PC-3 (cell line): ENCODE results near the gene LRRC10. TPM values are rescaled to one million over a fixed set of nuclear protein-coding genes. Genes with fewer than 3 reads are reported as not detected.

Source experiments
- ATAC-seq: fragments of 200-7000 bp; cut with Tn5 transposase; 2 replicates; pipeline ENCODE4 v1.9.1; 2020; ENCODE audit warnings: mild to moderate bottlenecking, moderate library complexity
- BruUV-seq: library from RNA; stranded (reverse); fragments of 400-500 nt; replicated peaks from 2 replicates; lab custom pipeline; 2021; lab: Mats Ljungman, UMichigan
- CTCF ChIA-PET: fragments of 300-600 bp; sonication (Branson Sonifier 250); formaldehyde crosslinking; loops from one replicate; lab custom pipeline; 2022; ENCODE audit warnings: antibody characterized with exemption; lab: Charles Lee
- POLR2A ChIA-PET: fragments of 300-600 bp; sonication (Branson Sonifier 250); formaldehyde crosslinking; loops from one replicate; lab custom pipeline; 2022; ENCODE audit warnings: antibody characterized with exemption; ENCODE audit not compliant: unreplicated experiment; lab: Charles Lee
- DNase-seq: peaks from one replicate; pipeline ENCODE4 v3.0.0-alpha.2; 2015
- H2AFZ ChIP-seq: fragments of 300-600 bp; sonication (generic); 2 replicates; pipeline ENCODE4 v1.6.0; 2016; ENCODE audit warnings: antibody characterized with exemption, low read length
- H3F3A ChIP-seq: fragments of 300-600 bp; sonication (generic); one replicate; pipeline ENCODE4 v1.6.0; 2017; ENCODE audit warnings: antibody characterized with exemption, low read length, control low read depth, mild to moderate bottlenecking; ENCODE audit not compliant: unreplicated experiment
- H3K27ac ChIP-seq: fragments of 300-600 bp; sonication (generic); 2 replicates; pipeline ENCODE4 v1.5.1; 2016; ENCODE audit warnings: mild to moderate bottlenecking, low read length
- H3K27me3 ChIP-seq: fragments of 300-600 bp; sonication (generic); 2 replicates; pipeline ENCODE4 v1.6.1; 2016; ENCODE audit warnings: low read length, mixed read lengths
- H3K36me3 ChIP-seq: fragments of 300-600 bp; sonication (generic); 2 replicates; pipeline ENCODE4 v1.6.1; 2016; ENCODE audit warnings: low read depth, mixed run types, low read length, mixed read lengths
- H3K4me1 ChIP-seq: fragments of 300-600 bp; sonication (generic); 2 replicates; pipeline ENCODE4 v1.5.1; 2016; ENCODE audit warnings: low read length; ENCODE audit not compliant: insufficient read depth
- H3K4me2 ChIP-seq: fragments of 300-600 bp; sonication (generic); 2 replicates; pipeline ENCODE4 v1.6.0; 2016; ENCODE audit warnings: low read length
- H3K4me3 ChIP-seq: fragments of 300-600 bp; sonication (generic); 2 replicates; pipeline ENCODE4 v1.5.1; 2016; ENCODE audit warnings: mild to moderate bottlenecking, low read length, mixed read lengths
- H3K79me2 ChIP-seq: fragments of 300-600 bp; sonication (generic); 2 replicates; pipeline ENCODE4 v1.6.1; 2017; ENCODE audit warnings: low read length, mixed read lengths
- H3K9ac ChIP-seq: fragments of 300-600 bp; sonication (generic); 2 replicates; pipeline ENCODE4 v1.6.0; 2016; ENCODE audit warnings: mild to moderate bottlenecking, low read length
- H3K9me2 ChIP-seq: fragments of 300-600 bp; sonication (generic); replicated peaks from 2 replicates; pipeline ENCODE4 v1.6.1; 2016; ENCODE audit warnings: mixed run types, low read length, mixed read lengths
- H3K9me3 ChIP-seq: fragments of 300-600 bp; sonication (generic); 2 replicates; pipeline ENCODE4 v1.6.1; 2016; ENCODE audit warnings: low read length, mixed read lengths
- H4K20me1 ChIP-seq: fragments of 300-600 bp; sonication (generic); 2 replicates; pipeline ENCODE4 v1.6.1; 2016; ENCODE audit warnings: low read length, mixed read lengths
- CTCF ChIP-seq: fragments of 300-600 bp; sonication (generic); conservative IDR thresholded peaks from 2 replicates; pipeline ENCODE4 v1.5.1; 2017; ENCODE audit warnings: antibody characterized with exemption, low read depth, mild to moderate bottlenecking, low read length
- EZH2 ChIP-seq: fragments of 300-600 bp; sonication (generic); IDR thresholded peaks from one replicate; pipeline ENCODE4 v1.6.1; 2017; ENCODE audit warnings: antibody characterized with exemption, mild to moderate bottlenecking, low read length; ENCODE audit not compliant: unreplicated experiment
- EZH2phosphoT487 ChIP-seq: fragments of 300-600 bp; sonication (generic); IDR thresholded peaks from 2 replicates; pipeline ENCODE4 v1.6.1; 2018; ENCODE audit warnings: mild to moderate bottlenecking, antibody characterized with exemption, low read length, borderline replicate concordance
- intact Hi-C: fragments of 100-400 bp; cut with micrococcal nuclease; formaldehyde crosslinking; loops from 2 replicates; pipeline ENCODE4 v1.9.0; 2023
- total RNA-seq: library from RNA; depleted of rRNA; stranded (reverse); fragments of >200 nt; gene quantifications from 2 replicates; pipeline ENCODE4 v1.2.3, GENCODE V29; 2014

The LRRC10 gene
- total RNA-seq, 1 experiment from 2014 or later, result not detected

- Histone ChIP-seq H3K36me3 (no peaks in the 10 kb centered on the region), H3K4me1 (no peaks in the 10 kb centered on the region), H3K27me3 (no peaks in the 10 kb centered on the region), H4K20me1 (no peaks in the 10 kb centered on the region), H2AFZ (no peak overlapping the region), H3K79me2 (no peaks in the 10 kb centered on the region), H3K4me3 (no peak overlapping the region), H3K9me2 (no peaks in the 10 kb centered on the region), H3K9me3 (no peaks in the 10 kb centered on the region), H3F3A (no peaks in the 10 kb centered on the region), H3K9ac (no peak overlapping the region), H3K4me2 (no peak overlapping the region), H3K27ac (no peak overlapping the region)
- BruUV-seq, result no TSS peak
- CTCF ChIA-PET, result no interaction called here
- TF ChIP-seq CTCF (no peak), EZH2 (no peak), EZH2phosphoT487 (no peak)
- POLR2A ChIA-PET, result no interaction called here
- ATAC-seq, result no peak
- intact Hi-C loops, result no loop called here
- peak; percentile 60 for DNase-seq
Observed at GRCh38 chr12:69648476-69648875, 37.8 kb upstream of the LRRC10 start.

- no peaks in the 10 kb centered on the region for H3K36me3 ChIP-seq
- no peak for TF ChIP-seq EZH2
- no peak for TF ChIP-seq EZH2phosphoT487
- TF ChIP-seq CTCF, result no peak
- no peaks in the 10 kb centered on the region for H3K79me2 ChIP-seq
- ChIA-PET CTCF (interaction anchor here (0.5 kb wide), 1 partner anchor 52 kb away, joined by 5 read pairs; no protein-coding TSS in a partner anchor), POLR2A (no interaction called here)
- intact Hi-C loops, result no loop called here
- no peaks in the 10 kb centered on the region for H3K4me1 ChIP-seq
- H3F3A ChIP-seq, result no peaks in the 10 kb centered on the region
- no peaks in the 10 kb centered on the region for H3K27me3 ChIP-seq
- DNase-seq, result no peak
- no peak overlapping the region for H3K9ac ChIP-seq
- no peaks in the 10 kb centered on the region for H4K20me1 ChIP-seq
- H3K9me2 ChIP-seq, result no peaks in the 10 kb centered on the region
- no peak for ATAC-seq
- H2AFZ ChIP-seq, result no peak overlapping the region
- no peak overlapping the region for H3K4me2 ChIP-seq
- no peak overlapping the region for H3K4me3 ChIP-seq
- BruUV-seq, result no TSS peak
- H3K27ac ChIP-seq, result no peak overlapping the region
- no peaks in the 10 kb centered on the region for H3K9me3 ChIP-seq
Observed at GRCh38 chr12:69647178-69647577, 36.5 kb upstream of the LRRC10 start.

GRCh38 chr12:69645031-69645430, 34.3 kb upstream of the LRRC10 start:
- no peaks in the 10 kb centered on the region for H3K36me3 ChIP-seq
- intact Hi-C loops, result no loop called here
- ChIA-PET POLR2A (no interaction called here), CTCF (no interaction called here)
- TF ChIP-seq EZH2, result no peak
- no peak overlapping the region for H3K4me3 ChIP-seq
- H3K27me3 ChIP-seq, result no peaks in the 10 kb centered on the region
- H3K9me3 ChIP-seq, result no peaks in the 10 kb centered on the region
- BruUV-seq, result no TSS peak
- no peak for DNase-seq
- no peaks in the 10 kb centered on the region for H3F3A ChIP-seq
- H3K79me2 ChIP-seq, result no peaks in the 10 kb centered on the region
- no peak overlapping the region for H3K9ac ChIP-seq
- H3K27ac ChIP-seq, result no peak overlapping the region
- no peaks in the 10 kb centered on the region for H3K4me1 ChIP-seq
- no peak overlapping the region for H3K4me2 ChIP-seq
- no peaks in the 10 kb centered on the region for H4K20me1 ChIP-seq
- H3K9me2 ChIP-seq, result no peaks in the 10 kb centered on the region
- no peak for ATAC-seq
- H2AFZ ChIP-seq, result no peak overlapping the region
